GM21619 (cell line): ENCODE measurements around the gene ANXA4.

ENCODE experiments used
- ATAC-seq: cut with Tn5 transposase; IDR thresholded peaks from one replicate; pipeline ENCODE4 v1.9.1; 2021; ENCODE audit not compliant: unreplicated experiment

The ANXA4 gene

GRCh38 chr2:69774984-69775982 lies 33.3 kb downstream of the ANXA4 start:
- peak; percentile 49 for ATAC-seq

GRCh38 chr2:69776886-69777785 lies 35.2 kb downstream of the ANXA4 start:
- no peak for ATAC-seq

GRCh38 chr2:69777786-69778105 lies 35.8 kb downstream of the ANXA4 start:
- ATAC-seq = no peak

- ATAC-seq = no peak
These were observed 37.5 kb downstream of the ANXA4 start for GRCh38 chr2:69779258-69780001.

- ATAC-seq = no peak
These were observed 39.0 kb downstream of the ANXA4 start for GRCh38 chr2:69780921-69781320.

- ATAC-seq = no peak
These were observed 39.7 kb downstream of the ANXA4 start for GRCh38 chr2:69781321-69782248.

GRCh38 chr2:69784228-69784627 lies 42.3 kb downstream of the ANXA4 start:
- no peak for ATAC-seq

- no peak for ATAC-seq
These were observed 43.4 kb downstream of the ANXA4 start for GRCh38 chr2:69785358-69785757.

GRCh38 chr2:69786052-69786560 lies 44.2 kb downstream of the ANXA4 start:
- no peak for ATAC-seq

- peak; percentile 62 for ATAC-seq
These were observed 47.3 kb downstream of the ANXA4 start for GRCh38 chr2:69789175-69789721.

GRCh38 chr2:69789772-69790600 lies 48.1 kb downstream of the ANXA4 start:
- ATAC-seq = peak; percentile 41

- ATAC-seq = no peak
These were observed 48.6 kb downstream of the ANXA4 start for GRCh38 chr2:69790601-69790959.

GRCh38 chr2:69791045-69791444 lies 49.1 kb downstream of the ANXA4 start:
- no peak for ATAC-seq

- ATAC-seq = no peak
These were observed 54.2 kb downstream of the ANXA4 start for GRCh38 chr2:69796174-69796573.

GRCh38 chr2:69797235-69797634 lies 55.3 kb downstream of the ANXA4 start:
- ATAC-seq = no peak

GRCh38 chr2:69797836-69798289 lies 55.9 kb downstream of the ANXA4 start:
- no peak for ATAC-seq

- ATAC-seq = no peak
These were observed 56.5 kb downstream of the ANXA4 start for GRCh38 chr2:69798290-69798908.

- ATAC-seq = no peak
These were observed 57.1 kb downstream of the ANXA4 start for GRCh38 chr2:69798909-69799526.
